HepG2 (cell line): ENCODE results near the gene NPHP4. TPM values are rescaled to one million over a fixed set of nuclear protein-coding genes. Genes with fewer than 3 reads are reported as not detected.

Experiments used
- CAMTA2 ChIP-seq: sonication (generic); formaldehyde crosslinking; IDR thresholded peaks from 2 replicates; pipeline ENCODE4 v1.4.0; 2020; ENCODE audit warnings: mild to moderate bottlenecking, missing genetic modification reagents, borderline replicate concordance
- EP300 ChIP-seq, 3 experiments: sonication (generic) in 1 of 3; formaldehyde crosslinking in 1 of 3; IDR thresholded peaks; 2 replicates each; pipeline versions ENCODE4 v1.5.1 to v1.6.1; 2011 to 2020; ENCODE audit warnings: low read depth in 2 of 3, low read length in 2 of 3, borderline replicate concordance in 1 of 3, improper control_type of control experiment in 1 of 3, mild to moderate bottlenecking in 1 of 3, missing genetic modification reagents in 1 of 3, moderate library complexity in 1 of 3
- GLI4 ChIP-seq: sonication (generic); formaldehyde crosslinking; IDR thresholded peaks from 2 replicates; pipeline ENCODE4 v1.5.1; 2020; ENCODE audit warnings: missing genetic modification reagents, mild to moderate bottlenecking, moderate library complexity, borderline replicate concordance
- HCFC1 ChIP-seq: fragments of 150-350 bp; IDR thresholded peaks from 2 replicates; pipeline ENCODE4 v1.6.1; 2014; ENCODE audit warnings: low read depth, low read length
- HOXA9 ChIP-seq: sonication (generic); formaldehyde crosslinking; IDR thresholded peaks from 2 replicates; pipeline ENCODE4 v1.8.1; 2022; ENCODE audit warnings: missing genetic modification reagents, mild to moderate bottlenecking, moderate library complexity, borderline replicate concordance
- JUNB ChIP-seq: sonication (generic); formaldehyde crosslinking; IDR thresholded peaks from 2 replicates; pipeline ENCODE4 v1.8.0; 2022; ENCODE audit warnings: missing genetic modification reagents, mild to moderate bottlenecking, borderline replicate concordance
- MBNL3 ChIP-seq: fragments of 250-450 bp; sonication (Bioruptor Pico); conservative IDR thresholded peaks from 2 replicates; pipeline ENCODE4 v1.8.0; 2022; ENCODE audit warnings: mild to moderate bottlenecking, inconsistent platforms
- MNT ChIP-seq: fragments of 450-650 bp; IDR thresholded peaks from 2 replicates; pipeline ENCODE4 v1.6.1; 2016
- MYPOP ChIP-seq: sonication (generic); formaldehyde crosslinking; IDR thresholded peaks from 2 replicates; pipeline ENCODE4 v1.8.1; 2023; ENCODE audit warnings: mild to moderate bottlenecking, moderate library complexity, missing genetic modification reagents
- SIX1 ChIP-seq: sonication (generic); formaldehyde crosslinking; IDR thresholded peaks from 2 replicates; pipeline ENCODE4 v1.4.0; 2020; ENCODE audit warnings: missing genetic modification reagents, borderline replicate concordance
- SMARCC2 ChIP-seq: fragments of 450-650 bp; IDR thresholded peaks from 2 replicates; pipeline ENCODE4 v1.6.1; 2017; ENCODE audit warnings: antibody characterized with exemption, mild to moderate bottlenecking
- ZBTB2 ChIP-seq: sonication (generic); formaldehyde crosslinking; IDR thresholded peaks from 2 replicates; pipeline ENCODE4 v1.8.0; 2022; ENCODE audit warnings: low read depth, missing genetic modification reagents
- ZNF276 ChIP-seq: sonication (generic); formaldehyde crosslinking; IDR thresholded peaks from 2 replicates; pipeline ENCODE4 v1.4.0; 2020; ENCODE audit warnings: mild to moderate bottlenecking, low read depth, missing genetic modification reagents
- ZNF350 ChIP-seq: sonication (generic); formaldehyde crosslinking; IDR thresholded peaks from 2 replicates; pipeline ENCODE4 v1.4.0; 2020; ENCODE audit warnings: mild to moderate bottlenecking, low read depth, missing genetic modification reagents, borderline replicate concordance
- ZNF562 ChIP-seq: sonication (generic); formaldehyde crosslinking; IDR thresholded peaks from 2 replicates; pipeline ENCODE4 v1.8.0; 2022; ENCODE audit warnings: missing genetic modification reagents, borderline replicate concordance
- ZNF614 ChIP-seq: IDR thresholded peaks from 2 replicates; pipeline ENCODE4 v1.6.1; 2018; ENCODE audit warnings: missing biosample characterization, missing genetic modification reagents, inconsistent platforms, borderline replicate concordance
- ZNF879 ChIP-seq: sonication (generic); formaldehyde crosslinking; IDR thresholded peaks from 2 replicates; pipeline ENCODE4 v1.8.1; 2023; ENCODE audit warnings: missing genetic modification reagents
- ZSCAN20 ChIP-seq: sonication (generic); formaldehyde crosslinking; IDR thresholded peaks from 2 replicates; pipeline ENCODE4 v1.4.0; 2020; ENCODE audit warnings: missing genetic modification reagents, mild to moderate bottlenecking, borderline replicate concordance
- polyA plus RNA-seq, 8 experiments: library from polyadenylated mRNA; depleted of rRNA in 3 of 8; stranded (reverse) in 7 of 8; unstranded in 1 of 8; fragments of >200 nt; fragmentation: Illumina TruSeq in 4 of 8; extraction: Trizol in 4 of 8; gene quantifications; 2 replicates each; pipeline versions ENCODE4 v1.2.1 to v1.2.3, GENCODE V29; 2011 to 2016; ENCODE audit warnings: low read depth in 4 of 8, missing spikeins in 1 of 8, mixed read lengths in 1 of 8; ENCODE audit not compliant: insufficient read depth in 1 of 8
- total RNA-seq, 5 experiments: library from RNA; depleted of rRNA; stranded (reverse); fragments of >200 nt; fragmentation: Illumina TruSeq; extraction: Trizol; gene quantifications; 2 replicates each; pipeline ENCODE4 v1.2.3, GENCODE V29; 2016; ENCODE audit warnings: low read depth in 1 of 5
- TF ChIP-seq, protein P1 (sequence below): sonication (generic); formaldehyde crosslinking; IDR thresholded peaks from 2 replicates; pipeline ENCODE4 v1.4.0; 2020; ENCODE audit warnings: missing genetic modification reagents
- TF ChIP-seq, protein P2 (sequence below): sonication (generic); formaldehyde crosslinking; IDR thresholded peaks from 2 replicates; pipeline ENCODE4 v1.4.0; 2020; ENCODE audit warnings: missing genetic modification reagents

Gene NPHP4
- total and polyA plus RNA-seq, 2 of the 13 experiments (the other 11 are each of a cell fraction or from before 2014, with no cell fraction given) = 4.4 to 6.8 TPM

DNA sequence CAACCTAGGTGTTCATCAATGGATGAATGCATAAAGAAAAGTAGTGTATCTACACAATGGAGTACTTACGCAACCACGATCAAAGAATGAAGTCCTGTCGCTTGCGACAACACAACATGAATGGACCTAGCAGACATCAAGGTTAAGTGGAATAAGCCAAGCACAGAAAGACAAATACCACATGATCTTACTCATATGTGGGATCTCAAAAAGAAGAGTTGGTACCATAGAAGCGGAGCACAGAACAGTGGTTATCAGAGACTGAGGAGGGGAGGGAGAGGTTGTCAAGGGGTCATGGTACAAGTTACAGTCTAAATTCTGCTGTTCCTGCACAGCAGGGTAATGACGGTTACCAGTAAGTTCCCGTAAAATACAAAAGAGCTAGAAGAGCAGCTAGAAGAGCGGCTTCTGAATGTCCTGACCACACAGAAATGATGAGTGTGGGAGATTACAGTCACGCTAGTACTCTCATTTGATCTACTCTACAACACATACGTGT, 36.7 kb downstream of the NPHP4 start (continued):
- TF ChIP-seq, protein P1, sequence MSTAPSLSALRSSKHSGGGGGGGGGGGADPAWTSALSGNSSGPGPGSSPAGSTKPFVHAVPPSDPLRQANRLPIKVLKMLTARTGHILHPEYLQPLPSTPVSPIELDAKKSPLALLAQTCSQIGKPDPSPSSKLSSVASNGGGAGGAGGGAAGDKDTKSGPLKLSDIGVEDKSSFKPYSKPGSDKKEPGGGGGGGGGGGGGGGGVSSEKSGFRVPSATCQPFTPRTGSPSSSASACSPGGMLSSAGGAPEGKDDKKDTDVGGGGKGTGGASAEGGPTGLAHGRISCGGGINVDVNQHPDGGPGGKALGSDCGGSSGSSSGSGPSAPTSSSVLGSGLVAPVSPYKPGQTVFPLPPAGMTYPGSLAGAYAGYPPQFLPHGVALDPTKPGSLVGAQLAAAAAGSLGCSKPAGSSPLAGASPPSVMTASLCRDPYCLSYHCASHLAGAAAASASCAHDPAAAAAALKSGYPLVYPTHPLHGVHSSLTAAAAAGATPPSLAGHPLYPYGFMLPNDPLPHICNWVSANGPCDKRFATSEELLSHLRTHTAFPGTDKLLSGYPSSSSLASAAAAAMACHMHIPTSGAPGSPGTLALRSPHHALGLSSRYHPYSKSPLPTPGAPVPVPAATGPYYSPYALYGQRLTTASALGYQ (CRISPR knock-in tag) = peak; percentile 85; the same call in 1 of the 2 replicates
- TF ChIP-seq MNT (no peak), ZBTB2 (CRISPR knock-in tag) (no peak), GLI4 (CRISPR knock-in tag) (no peak), MBNL3 (CRISPR knock-in tag) (no peak), MYPOP (CRISPR knock-in tag) (peak; percentile 54; the same call in 1 of the 2 replicates), SMARCC2 (no peak; the same call in 1 of the 2 replicates), ZNF350 (CRISPR knock-in tag) (no peak), ZNF562 (no peak), ZNF614 (peak; percentile 97), SIX1 (CRISPR knock-in tag) (no peak), ZSCAN20 (CRISPR knock-in tag) (no peak), HOXA9 (CRISPR knock-in tag) (no peak), ZNF879 (no peak), EP300 (IDR thresholded peaks at IDR 0.05; ENCODE audit: low read depth in 2 of 2, low read length in 2 of 2) (peak; percentile 85 to 98; a peak in 3 of 4 replicates), EP300 (CRISPR knock-in tag; IDR thresholded peaks at IDR 0.05; ENCODE audit: borderline replicate concordance) (peak; percentile 94), JUNB (CRISPR knock-in tag) (peak; percentile 50; the same call in 1 of the 2 replicates), ZNF276 (CRISPR knock-in tag) (no peak), HCFC1 (no peak), CAMTA2 (no peak)
- TF ChIP-seq, protein P2, sequence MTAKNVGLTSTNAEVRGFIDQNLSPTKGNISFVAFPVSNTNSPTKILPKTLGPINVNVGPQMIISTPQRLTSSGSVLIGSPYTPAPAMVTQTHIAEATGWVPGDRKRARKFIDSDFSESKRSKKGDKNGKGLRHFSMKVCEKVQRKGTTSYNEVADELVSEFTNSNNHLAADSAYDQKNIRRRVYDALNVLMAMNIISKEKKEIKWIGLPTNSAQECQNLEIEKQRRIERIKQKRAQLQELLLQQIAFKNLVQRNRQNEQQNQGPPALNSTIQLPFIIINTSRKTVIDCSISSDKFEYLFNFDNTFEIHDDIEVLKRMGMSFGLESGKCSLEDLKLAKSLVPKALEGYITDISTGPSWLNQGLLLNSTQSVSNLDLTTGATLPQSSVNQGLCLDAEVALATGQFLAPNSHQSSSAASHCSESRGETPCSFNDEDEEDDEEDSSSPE (CRISPR knock-in tag) = no peak
